KBM-7 (cell line): Measurements from ENCODE around the gene PKD1L1.
"Not testable (repeated sequence)": the region's sequence is repeated elsewhere in the genome, so short reads cannot be mapped to it uniquely, and the experiment has no call there.

Experiments
- DNase-seq: peaks from one replicate; pipeline ENCODE4 v3.0.0-alpha.2; 2015
- in situ Hi-C: fragments of 300-500 bp; cut with MboI; formaldehyde crosslinking; loops from 2 replicates; pipeline ENCODE4 v1.14.3; 2020; ENCODE audit warnings: low sequenced_read_pairs, low pct_unique_long_range_greater_than_20kb, mixed read lengths

PKD1L1 gene

GRCh38 chr7:47811632-47812380, 136.5 kb downstream of the PKD1L1 start:
- DNase-seq = no peak
- in situ Hi-C loops = loop anchor here (25.0 kb wide), 1 partner anchor 350 kb away; no protein-coding TSS in a partner anchor

- in situ Hi-C loops = loop anchor here (25.0 kb wide), 1 partner anchor 347 kb away; no protein-coding TSS in a partner anchor
- no peak for DNase-seq
Measured at GRCh38 chr7:47809387-47809786, 138.9 kb downstream of the PKD1L1 start.

- no peak for DNase-seq
- in situ Hi-C loops = loop anchor here (25.0 kb wide), 1 partner anchor 346 kb away; no protein-coding TSS in a partner anchor
Measured at GRCh38 chr7:47808321-47808720, 139.9 kb downstream of the PKD1L1 start.

GRCh38 chr7:47807756-47808155, 140.5 kb downstream of the PKD1L1 start:
- no peak for DNase-seq
- in situ Hi-C loops = loop anchor here (25.0 kb wide), 1 partner anchor 345 kb away; no protein-coding TSS in a partner anchor

- in situ Hi-C loops = loop anchor here (25.0 kb wide), 1 partner anchor 345 kb away; no protein-coding TSS in a partner anchor
- DNase-seq = no peak
Measured at GRCh38 chr7:47807126-47807525, 141.1 kb downstream of the PKD1L1 start.

- in situ Hi-C loops = loop anchor here (25.0 kb wide), 1 partner anchor 344 kb away; no protein-coding TSS in a partner anchor
- DNase-seq = peak; percentile 11
Measured at GRCh38 chr7:47806701-47807103, 141.6 kb downstream of the PKD1L1 start.

GRCh38 chr7:47804767-47805545, 143.3 kb downstream of the PKD1L1 start:
- in situ Hi-C loops = loop anchor here (25.0 kb wide), 1 partner anchor 343 kb away; no protein-coding TSS in a partner anchor
- no peak for DNase-seq

- in situ Hi-C loops = loop anchor here (25.0 kb wide), 1 partner anchor 342 kb away; no protein-coding TSS in a partner anchor
- DNase-seq = no peak
Measured at GRCh38 chr7:47803846-47804245, 144.4 kb downstream of the PKD1L1 start.

GRCh38 chr7:47803025-47803424, 145.2 kb downstream of the PKD1L1 start:
- DNase-seq = no peak
- in situ Hi-C loops = loop anchor here (25.0 kb wide), 1 partner anchor 341 kb away; no protein-coding TSS in a partner anchor

- no peak for DNase-seq
- in situ Hi-C loops = loop anchor here (25.0 kb wide), 1 partner anchor 339 kb away; no protein-coding TSS in a partner anchor
Measured at GRCh38 chr7:47801423-47801822, 146.8 kb downstream of the PKD1L1 start.

GRCh38 chr7:47799524-47799923, 148.7 kb downstream of the PKD1L1 start:
- no peak for DNase-seq
- in situ Hi-C loops = no loop called here

- no peak for DNase-seq
- in situ Hi-C loops = no loop called here
Measured at GRCh38 chr7:47796347-47796746, 151.9 kb downstream of the PKD1L1 start.

GRCh38 chr7:47795631-47796030, 152.6 kb downstream of the PKD1L1 start:
- no peak for DNase-seq
- in situ Hi-C loops = no loop called here

- in situ Hi-C loops, DNase-seq: not testable (repeated sequence)
Measured at GRCh38 chr7:47795126-47795525, 153.1 kb downstream of the PKD1L1 start.

- in situ Hi-C loops = no loop called here
- DNase-seq = no peak
Measured at GRCh38 chr7:47794016-47794415, 154.2 kb downstream of the PKD1L1 start.

GRCh38 chr7:47793186-47793585, 155.1 kb downstream of the PKD1L1 start:
- DNase-seq, in situ Hi-C loops: not testable (repeated sequence)

- in situ Hi-C loops = no loop called here
- peak; percentile 21 for DNase-seq
Measured at GRCh38 chr7:47792521-47793121, 155.6 kb downstream of the PKD1L1 start.

GRCh38 chr7:47791682-47792081, 156.6 kb downstream of the PKD1L1 start:
- no peak for DNase-seq
- in situ Hi-C loops = no loop called here

GRCh38 chr7:47788083-47788482, 160.2 kb downstream of the PKD1L1 start:
- in situ Hi-C loops = no loop called here
- DNase-seq = no peak
